GM21786 (cell line): ENCODE results near the gene PDGFD.

Experiments used
- ATAC-seq: cut with Tn5 transposase; IDR thresholded peaks from one replicate; pipeline ENCODE4 v1.9.1; 2021; ENCODE audit not compliant: unreplicated experiment

Gene PDGFD

GRCh38 chr11:104146421-104146820 lies 17.5 kb downstream of the PDGFD start:
- ATAC-seq = no peak

GRCh38 chr11:104145062-104145461 lies 18.9 kb downstream of the PDGFD start:
- no peak for ATAC-seq

DNA sequence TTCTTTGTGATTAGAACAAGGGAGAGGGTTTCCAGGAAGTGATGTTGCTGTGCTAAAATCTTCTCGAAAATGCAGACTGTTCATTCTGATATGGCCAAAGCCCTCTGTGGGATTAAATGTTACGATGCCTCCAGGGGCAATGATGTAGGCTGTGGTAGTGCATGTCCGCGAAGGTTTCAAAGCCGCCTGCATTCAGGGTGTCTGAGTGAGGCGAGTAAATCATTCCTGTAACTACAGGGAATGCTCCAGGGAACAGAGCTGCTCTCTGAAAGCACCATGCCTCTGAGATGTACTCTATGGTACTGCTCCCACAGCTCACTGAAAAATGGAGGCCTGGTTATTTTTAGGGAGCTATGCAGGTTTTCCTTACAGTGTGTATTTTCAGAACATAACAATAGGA lies 21.2 kb downstream of the PDGFD start:
- ATAC-seq = no peak

DNA sequence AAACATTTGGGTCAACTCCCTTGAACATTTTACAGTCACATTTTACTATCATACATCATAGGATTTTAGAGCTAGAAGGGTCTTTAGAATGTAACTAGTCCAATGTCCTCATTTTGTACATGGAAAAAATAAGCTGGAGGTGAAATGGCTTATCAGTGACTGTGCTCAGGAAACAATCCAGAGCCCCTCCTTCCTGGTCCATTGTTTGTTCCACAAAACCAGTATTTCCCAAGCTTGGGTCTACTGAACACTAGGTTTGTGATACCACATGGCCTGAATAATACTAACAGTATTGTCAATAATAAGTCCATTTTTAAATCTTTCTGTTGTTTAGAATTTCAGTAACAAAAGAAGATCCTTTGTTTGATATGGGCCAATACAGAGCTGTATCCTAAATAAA lies 27.1 kb downstream of the PDGFD start:
- no peak for ATAC-seq

- no peak for ATAC-seq
Observed at GRCh38 chr11:104134745-104135144, 29.2 kb downstream of the PDGFD start.

DNA sequence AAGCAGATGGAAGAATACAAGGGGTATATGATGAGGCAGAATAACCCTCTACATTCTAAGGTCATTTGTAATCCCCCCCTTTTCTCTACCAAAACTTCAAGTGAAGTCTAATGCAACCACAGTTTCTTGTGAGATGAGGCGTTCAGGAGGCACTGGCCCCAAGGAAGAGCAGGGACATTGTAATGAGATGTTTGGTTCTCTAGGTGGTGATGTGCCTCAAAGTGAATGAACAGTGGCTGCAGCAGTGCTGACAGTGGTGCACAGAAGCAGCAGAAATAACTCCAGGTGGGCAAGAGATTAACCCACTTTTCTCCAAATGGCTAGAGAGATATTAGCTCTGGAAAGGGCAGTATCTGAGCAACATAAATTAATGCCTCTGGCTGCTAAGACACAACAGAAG lies 33.8 kb downstream of the PDGFD start:
- ATAC-seq = no peak

DNA sequence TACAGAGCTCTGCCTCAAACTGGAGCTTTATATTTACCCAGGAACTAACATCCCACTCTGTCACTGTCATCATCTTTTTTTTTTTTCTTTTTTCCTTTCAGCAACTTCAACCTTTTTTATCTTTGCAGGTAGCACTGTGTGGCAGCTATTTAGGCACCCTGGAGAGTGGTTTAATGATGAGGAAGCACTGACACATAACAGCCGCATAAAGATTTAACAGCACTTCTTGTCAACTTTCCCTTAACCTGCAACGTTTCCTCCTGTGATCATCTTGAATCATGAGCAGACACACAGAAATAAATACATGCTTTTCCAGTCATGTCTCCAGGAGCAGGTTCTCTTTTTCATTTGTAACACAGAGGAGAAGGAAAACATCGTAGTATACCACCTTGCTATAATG lies 34.8 kb downstream of the PDGFD start:
- ATAC-seq = no peak

DNA sequence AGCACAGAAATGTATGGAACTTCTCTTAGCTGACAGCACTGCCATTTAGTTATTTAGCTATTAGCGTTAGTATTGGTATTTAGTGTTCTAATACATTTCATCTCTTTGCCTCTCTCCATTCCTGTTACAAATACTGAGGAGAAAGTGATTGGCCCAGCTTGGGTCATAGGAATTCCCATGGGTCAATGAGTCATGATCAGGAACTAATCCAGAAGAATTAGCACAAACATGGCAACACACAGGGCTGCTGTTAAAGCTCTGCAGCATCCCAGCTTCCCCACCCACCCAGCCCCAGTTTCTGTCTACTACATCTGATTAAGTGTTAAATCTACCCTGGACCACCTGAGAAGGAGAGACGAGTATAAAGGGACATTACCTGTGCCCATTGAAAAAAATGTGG lies 36.1 kb downstream of the PDGFD start:
- no peak for ATAC-seq

DNA sequence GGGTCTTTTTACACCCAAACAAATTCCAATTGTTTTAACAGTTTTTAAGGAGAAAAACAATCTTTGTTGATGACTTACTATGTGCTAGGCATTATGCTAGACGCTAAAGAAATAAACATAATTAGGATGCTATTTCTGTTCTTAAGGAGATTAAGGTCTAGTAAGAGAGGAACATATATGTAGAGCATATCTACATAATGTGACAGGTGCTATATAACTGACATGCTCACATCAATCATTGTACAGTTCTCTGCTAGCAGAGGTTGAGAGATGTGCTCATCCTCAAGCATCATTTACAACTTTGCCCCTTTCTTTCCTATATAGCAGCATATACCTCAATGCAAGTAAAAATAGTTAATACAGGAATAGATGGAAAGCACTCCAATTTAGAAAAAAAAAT lies 37.5 kb downstream of the PDGFD start:
- no peak for ATAC-seq

DNA sequence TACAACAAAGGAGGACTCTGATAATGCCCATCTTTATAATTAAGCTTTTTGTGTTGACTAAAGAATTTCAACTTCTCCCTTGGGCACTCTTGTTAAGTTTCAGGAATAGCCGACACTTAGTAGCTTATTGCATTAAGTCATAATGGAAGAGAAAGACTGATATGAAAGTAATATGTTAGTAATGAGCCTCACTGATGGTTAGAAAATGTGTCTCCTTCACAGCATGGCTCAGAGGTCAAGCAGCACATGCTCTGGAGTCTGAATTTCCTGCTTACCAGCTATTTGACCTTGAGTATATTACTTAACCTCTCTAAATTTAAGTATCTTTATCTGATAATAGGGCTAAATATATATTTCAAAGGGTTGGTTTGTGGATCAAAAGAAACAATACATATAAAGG lies 39.0 kb downstream of the PDGFD start:
- ATAC-seq = peak; percentile 71

DNA sequence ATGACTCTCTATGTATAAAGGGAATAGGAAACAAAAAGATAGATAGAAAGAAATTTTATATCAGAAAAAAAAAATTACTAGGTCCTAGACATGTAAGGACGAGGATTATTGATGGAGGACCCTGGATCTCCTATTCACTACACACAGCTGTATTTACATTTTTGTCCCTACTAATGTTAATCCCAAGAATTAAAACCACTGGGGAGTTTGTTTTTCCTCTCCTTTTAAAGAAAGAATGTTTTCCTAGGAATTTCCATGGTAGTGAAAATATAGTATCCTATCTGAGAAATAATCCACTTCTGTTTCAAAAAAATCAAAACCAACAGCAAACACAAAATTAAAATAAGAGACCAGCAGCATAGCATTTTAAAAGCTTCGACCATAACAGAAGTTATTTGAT lies 41.1 kb downstream of the PDGFD start:
- no peak for ATAC-seq

GRCh38 chr11:104122011-104122635 lies 41.8 kb downstream of the PDGFD start:
- no peak for ATAC-seq

DNA sequence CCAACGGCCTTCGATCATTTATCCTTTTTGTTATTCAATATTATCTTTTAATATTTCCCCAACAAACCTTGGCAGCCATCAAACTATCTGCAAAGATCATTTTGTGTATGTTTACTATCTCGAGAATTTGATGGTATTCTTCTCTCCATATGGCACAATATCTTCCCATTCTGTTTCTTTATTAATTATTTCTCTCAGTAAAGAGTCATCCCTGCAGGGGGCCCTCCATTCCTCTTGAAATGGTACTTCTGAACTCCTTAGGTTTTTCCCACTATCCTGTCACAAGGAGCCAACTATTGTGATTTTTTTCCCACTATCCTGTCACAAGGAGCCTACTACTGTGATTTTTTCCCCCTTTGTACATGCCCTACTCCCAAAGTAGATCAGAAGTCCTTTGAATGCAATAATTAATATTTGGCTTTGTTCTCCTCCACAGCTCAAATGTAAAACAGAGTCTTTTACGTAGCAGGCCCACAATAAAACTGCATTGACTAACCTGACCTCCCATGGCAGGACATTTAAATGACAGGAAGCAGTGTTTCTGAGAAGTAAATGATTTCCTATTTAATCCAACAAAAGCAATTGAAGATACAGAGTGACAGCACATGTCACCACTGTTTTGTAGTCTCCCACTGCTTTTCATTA lies 43.3 kb downstream of the PDGFD start:
- no peak for ATAC-seq

- ATAC-seq = no peak
Observed at GRCh38 chr11:104118105-104118744, 45.7 kb downstream of the PDGFD start.

DNA sequence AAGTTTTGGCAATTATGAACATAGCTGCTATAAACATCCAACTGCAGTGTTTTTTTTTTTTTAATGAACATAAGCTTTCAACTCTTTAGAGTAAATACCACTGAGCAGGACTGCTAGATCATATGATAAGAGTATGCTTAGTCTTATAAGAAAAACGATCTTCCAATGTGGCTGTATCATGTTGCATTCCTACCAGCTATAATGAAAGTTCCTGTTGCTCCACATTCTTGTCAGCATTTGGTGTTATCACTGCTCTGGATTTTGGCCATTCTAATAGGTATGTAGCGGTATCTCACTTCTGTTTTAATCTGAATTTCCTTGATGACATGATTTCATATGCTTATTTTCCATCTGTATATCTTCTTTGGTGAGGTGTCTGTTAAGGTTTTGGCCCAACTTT lies 50.4 kb downstream of the PDGFD start:
- ATAC-seq = no peak

DNA sequence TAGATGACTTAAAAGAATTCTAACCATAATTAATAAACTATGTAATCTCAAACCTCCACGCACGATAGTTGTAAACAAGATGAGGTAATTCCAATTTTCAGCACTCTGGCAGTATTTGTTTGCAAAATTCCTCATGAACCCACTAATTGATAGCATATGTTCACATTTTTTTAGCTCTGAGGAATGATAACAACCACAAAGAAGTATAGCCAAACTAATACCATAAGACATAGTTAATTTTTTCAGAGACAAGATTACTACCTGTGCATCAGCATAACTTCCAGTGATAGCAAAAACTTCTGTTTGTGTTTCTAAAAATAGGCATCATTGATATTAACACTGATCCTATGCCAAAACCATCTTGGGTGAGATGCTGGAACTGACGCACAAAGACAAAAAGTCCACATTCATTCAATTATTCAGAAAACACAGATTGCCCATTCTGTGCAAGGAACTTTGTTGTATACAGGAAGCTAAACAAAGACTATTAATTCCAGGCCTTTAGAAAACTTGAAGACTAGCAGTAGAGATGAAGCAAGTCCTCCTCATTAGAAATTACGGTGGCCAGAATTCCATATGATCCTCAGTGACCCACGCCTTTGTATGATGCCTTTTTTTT lies 57.7 kb downstream of the PDGFD start:
- ATAC-seq = no peak

DNA sequence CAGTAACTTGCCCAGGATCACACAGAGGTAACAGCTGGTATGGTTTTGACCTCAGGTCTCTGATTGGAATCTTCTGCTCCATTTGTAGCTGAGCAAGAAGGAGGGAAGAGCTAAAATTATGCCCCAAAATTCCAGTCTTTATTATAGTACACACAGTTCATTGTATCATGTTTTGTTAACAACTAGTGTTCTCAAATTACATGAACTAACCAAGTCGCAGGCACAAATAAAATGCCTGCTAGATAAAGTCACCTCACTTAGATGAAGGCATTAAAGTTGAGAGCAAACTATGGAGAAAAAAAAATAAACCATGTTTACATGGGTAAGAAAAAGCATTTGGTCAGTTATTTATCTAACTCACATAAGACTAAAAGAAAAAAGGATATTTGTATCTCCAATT lies 58.8 kb downstream of the PDGFD start:
- no peak for ATAC-seq

GRCh38 chr11:104104664-104105063 lies 59.3 kb downstream of the PDGFD start:
- no peak for ATAC-seq

DNA sequence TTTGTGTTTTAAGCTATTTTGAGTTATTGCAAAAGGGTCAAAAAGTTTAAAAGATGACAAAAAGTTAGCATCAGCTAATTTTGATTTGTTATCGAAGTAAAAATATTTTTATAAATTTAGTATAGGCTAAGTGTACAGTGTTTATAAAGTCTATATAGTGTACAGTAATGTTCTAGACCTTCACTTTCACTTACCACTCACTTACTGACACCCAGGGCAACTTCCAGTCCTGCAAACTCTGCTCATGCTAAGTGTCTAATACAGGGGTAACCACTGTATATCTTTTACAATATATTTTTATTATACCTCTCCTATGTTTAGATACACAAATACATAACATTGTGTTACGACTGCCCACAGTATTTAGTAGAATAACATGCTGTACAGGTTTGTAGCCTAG lies 59.7 kb downstream of the PDGFD start:
- no peak for ATAC-seq

GRCh38 chr11:104098555-104098954 lies 65.4 kb downstream of the PDGFD start:
- ATAC-seq = no peak

GRCh38 chr11:104098132-104098531 lies 65.8 kb downstream of the PDGFD start:
- no peak for ATAC-seq

- no peak for ATAC-seq
Observed at GRCh38 chr11:104096900-104097299, 67.0 kb downstream of the PDGFD start.
